WTC11 (cell line): Measurements from ENCODE around the gene PAIP2B.

Source experiments
- GABPB1 ChIP-seq: sonication (generic); formaldehyde crosslinking; IDR thresholded peaks from 2 replicates; pipeline ENCODE4 v1.8.1; 2023; ENCODE audit warnings: mild to moderate bottlenecking, missing genetic modification reagents
- NFYB ChIP-seq: sonication (generic); formaldehyde crosslinking; conservative IDR thresholded peaks from 2 replicates; pipeline ENCODE4 v1.8.0; 2022; ENCODE audit warnings: low read depth, missing genetic modification reagents
- PRRX2 ChIP-seq: fragments of 250-450 bp; sonication (Bioruptor Pico); IDR thresholded peaks from 2 replicates; pipeline ENCODE4 v1.8.0; 2021; ENCODE audit warnings: mild to moderate bottlenecking
- ZNF263 ChIP-seq: sonication (generic); formaldehyde crosslinking; IDR thresholded peaks from 2 replicates; pipeline ENCODE4 v1.8.1; 2022; ENCODE audit warnings: low read depth, mild to moderate bottlenecking, moderate library complexity, missing genetic modification reagents
- TF ChIP-seq, protein P1 (sequence below): sonication (generic); formaldehyde crosslinking; IDR thresholded peaks from 2 replicates; pipeline ENCODE4 v1.8.0; 2022; ENCODE audit warnings: mild to moderate bottlenecking, missing genetic modification reagents
- TF ChIP-seq, protein P2 (sequence below): fragments of 250-450 bp; sonication (Bioruptor Pico); IDR thresholded peaks from 2 replicates; pipeline ENCODE4 v1.8.0; 2021; ENCODE audit warnings: mild to moderate bottlenecking
- TF ChIP-seq, protein P3 (sequence below): sonication (generic); formaldehyde crosslinking; conservative IDR thresholded peaks from 2 replicates; pipeline ENCODE4 v1.8.1; 2022; ENCODE audit warnings: mild to moderate bottlenecking, missing genetic modification reagents
- TF ChIP-seq, protein P4 (sequence below): sonication (generic); formaldehyde crosslinking; IDR thresholded peaks from 2 replicates; pipeline ENCODE4 v1.8.1; 2023; ENCODE audit warnings: mild to moderate bottlenecking, missing genetic modification reagents
- TF ChIP-seq, protein P5 (sequence below): fragments of 200-600 bp; IDR thresholded peaks from 2 replicates; pipeline ENCODE4 v1.8.0; 2022; ENCODE audit warnings: antibody characterized with exemption
- TF ChIP-seq, protein P6 (sequence below): sonication (generic); formaldehyde crosslinking; IDR thresholded peaks from 2 replicates; pipeline ENCODE4 v1.8.1; 2023; ENCODE audit warnings: mild to moderate bottlenecking, missing genetic modification reagents, moderate library complexity
- TF ChIP-seq, protein P7 (sequence below): sonication (generic); formaldehyde crosslinking; IDR thresholded peaks from 2 replicates; pipeline ENCODE4 v1.8.1; 2022; ENCODE audit warnings: low read depth, mild to moderate bottlenecking, moderate library complexity, missing genetic modification reagents, borderline replicate concordance
- TF ChIP-seq, protein P8 (sequence below): sonication (generic); formaldehyde crosslinking; IDR thresholded peaks from 2 replicates; pipeline ENCODE4 v1.8.0; 2022; ENCODE audit warnings: mild to moderate bottlenecking, missing genetic modification reagents

DNA sequence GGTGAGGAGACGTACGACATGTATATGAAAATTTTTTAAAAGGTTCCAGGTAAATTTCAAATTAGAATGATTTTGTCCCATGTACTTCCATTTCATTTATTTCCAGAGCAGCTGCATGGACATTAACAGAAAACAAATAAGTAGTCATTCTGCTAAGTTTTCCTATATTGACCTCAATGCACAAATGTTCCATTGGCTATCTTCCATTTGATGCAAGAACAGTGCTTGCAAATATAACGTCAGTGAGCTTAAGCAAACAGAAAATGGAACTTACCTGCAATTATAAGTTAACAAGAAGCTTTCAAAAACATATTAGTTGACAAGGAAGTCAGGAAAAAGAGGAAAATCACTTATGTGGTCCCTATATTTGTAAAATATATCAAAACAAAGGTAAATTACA is 16.6 kb downstream of the PAIP2B start:
- TF ChIP-seq, protein P1, sequence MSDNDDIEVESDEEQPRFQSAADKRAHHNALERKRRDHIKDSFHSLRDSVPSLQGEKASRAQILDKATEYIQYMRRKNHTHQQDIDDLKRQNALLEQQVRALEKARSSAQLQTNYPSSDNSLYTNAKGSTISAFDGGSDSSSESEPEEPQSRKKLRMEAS (CRISPR knock-in tag), result no peak
- TF ChIP-seq, protein P2, sequence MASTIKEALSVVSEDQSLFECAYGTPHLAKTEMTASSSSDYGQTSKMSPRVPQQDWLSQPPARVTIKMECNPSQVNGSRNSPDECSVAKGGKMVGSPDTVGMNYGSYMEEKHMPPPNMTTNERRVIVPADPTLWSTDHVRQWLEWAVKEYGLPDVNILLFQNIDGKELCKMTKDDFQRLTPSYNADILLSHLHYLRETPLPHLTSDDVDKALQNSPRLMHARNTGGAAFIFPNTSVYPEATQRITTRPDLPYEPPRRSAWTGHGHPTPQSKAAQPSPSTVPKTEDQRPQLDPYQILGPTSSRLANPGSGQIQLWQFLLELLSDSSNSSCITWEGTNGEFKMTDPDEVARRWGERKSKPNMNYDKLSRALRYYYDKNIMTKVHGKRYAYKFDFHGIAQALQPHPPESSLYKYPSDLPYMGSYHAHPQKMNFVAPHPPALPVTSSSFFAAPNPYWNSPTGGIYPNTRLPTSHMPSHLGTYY, result no peak
- TF ChIP-seq, protein P3, sequence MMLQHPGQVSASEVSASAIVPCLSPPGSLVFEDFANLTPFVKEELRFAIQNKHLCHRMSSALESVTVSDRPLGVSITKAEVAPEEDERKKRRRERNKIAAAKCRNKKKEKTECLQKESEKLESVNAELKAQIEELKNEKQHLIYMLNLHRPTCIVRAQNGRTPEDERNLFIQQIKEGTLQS (CRISPR knock-in tag), result no peak
- TF ChIP-seq, protein P4, sequence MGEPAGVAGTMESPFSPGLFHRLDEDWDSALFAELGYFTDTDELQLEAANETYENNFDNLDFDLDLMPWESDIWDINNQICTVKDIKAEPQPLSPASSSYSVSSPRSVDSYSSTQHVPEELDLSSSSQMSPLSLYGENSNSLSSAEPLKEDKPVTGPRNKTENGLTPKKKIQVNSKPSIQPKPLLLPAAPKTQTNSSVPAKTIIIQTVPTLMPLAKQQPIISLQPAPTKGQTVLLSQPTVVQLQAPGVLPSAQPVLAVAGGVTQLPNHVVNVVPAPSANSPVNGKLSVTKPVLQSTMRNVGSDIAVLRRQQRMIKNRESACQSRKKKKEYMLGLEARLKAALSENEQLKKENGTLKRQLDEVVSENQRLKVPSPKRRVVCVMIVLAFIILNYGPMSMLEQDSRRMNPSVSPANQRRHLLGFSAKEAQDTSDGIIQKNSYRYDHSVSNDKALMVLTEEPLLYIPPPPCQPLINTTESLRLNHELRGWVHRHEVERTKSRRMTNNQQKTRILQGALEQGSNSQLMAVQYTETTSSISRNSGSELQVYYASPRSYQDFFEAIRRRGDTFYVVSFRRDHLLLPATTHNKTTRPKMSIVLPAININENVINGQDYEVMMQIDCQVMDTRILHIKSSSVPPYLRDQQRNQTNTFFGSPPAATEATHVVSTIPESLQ (CRISPR knock-in tag), result no peak
- TF ChIP-seq, protein P5, sequence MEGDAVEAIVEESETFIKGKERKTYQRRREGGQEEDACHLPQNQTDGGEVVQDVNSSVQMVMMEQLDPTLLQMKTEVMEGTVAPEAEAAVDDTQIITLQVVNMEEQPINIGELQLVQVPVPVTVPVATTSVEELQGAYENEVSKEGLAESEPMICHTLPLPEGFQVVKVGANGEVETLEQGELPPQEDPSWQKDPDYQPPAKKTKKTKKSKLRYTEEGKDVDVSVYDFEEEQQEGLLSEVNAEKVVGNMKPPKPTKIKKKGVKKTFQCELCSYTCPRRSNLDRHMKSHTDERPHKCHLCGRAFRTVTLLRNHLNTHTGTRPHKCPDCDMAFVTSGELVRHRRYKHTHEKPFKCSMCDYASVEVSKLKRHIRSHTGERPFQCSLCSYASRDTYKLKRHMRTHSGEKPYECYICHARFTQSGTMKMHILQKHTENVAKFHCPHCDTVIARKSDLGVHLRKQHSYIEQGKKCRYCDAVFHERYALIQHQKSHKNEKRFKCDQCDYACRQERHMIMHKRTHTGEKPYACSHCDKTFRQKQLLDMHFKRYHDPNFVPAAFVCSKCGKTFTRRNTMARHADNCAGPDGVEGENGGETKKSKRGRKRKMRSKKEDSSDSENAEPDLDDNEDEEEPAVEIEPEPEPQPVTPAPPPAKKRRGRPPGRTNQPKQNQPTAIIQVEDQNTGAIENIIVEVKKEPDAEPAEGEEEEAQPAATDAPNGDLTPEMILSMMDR, result no peak
- TF ChIP-seq, protein P6, sequence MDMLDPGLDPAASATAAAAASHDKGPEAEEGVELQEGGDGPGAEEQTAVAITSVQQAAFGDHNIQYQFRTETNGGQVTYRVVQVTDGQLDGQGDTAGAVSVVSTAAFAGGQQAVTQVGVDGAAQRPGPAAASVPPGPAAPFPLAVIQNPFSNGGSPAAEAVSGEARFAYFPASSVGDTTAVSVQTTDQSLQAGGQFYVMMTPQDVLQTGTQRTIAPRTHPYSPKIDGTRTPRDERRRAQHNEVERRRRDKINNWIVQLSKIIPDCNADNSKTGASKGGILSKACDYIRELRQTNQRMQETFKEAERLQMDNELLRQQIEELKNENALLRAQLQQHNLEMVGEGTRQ (CRISPR knock-in tag), result no peak
- TF ChIP-seq NFYB, result no peak
- no peak for TF ChIP-seq GABPB1
- TF ChIP-seq, protein P7, sequence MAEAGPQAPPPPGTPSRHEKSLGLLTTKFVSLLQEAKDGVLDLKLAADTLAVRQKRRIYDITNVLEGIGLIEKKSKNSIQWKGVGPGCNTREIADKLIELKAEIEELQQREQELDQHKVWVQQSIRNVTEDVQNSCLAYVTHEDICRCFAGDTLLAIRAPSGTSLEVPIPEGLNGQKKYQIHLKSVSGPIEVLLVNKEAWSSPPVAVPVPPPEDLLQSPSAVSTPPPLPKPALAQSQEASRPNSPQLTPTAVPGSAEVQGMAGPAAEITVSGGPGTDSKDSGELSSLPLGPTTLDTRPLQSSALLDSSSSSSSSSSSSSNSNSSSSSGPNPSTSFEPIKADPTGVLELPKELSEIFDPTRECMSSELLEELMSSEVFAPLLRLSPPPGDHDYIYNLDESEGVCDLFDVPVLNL, result no peak
- TF ChIP-seq, protein P8, sequence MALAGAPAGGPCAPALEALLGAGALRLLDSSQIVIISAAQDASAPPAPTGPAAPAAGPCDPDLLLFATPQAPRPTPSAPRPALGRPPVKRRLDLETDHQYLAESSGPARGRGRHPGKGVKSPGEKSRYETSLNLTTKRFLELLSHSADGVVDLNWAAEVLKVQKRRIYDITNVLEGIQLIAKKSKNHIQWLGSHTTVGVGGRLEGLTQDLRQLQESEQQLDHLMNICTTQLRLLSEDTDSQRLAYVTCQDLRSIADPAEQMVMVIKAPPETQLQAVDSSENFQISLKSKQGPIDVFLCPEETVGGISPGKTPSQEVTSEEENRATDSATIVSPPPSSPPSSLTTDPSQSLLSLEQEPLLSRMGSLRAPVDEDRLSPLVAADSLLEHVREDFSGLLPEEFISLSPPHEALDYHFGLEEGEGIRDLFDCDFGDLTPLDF (CRISPR knock-in tag), result no peak
- no peak for TF ChIP-seq PRRX2 (CRISPR knock-in tag)
- no peak for TF ChIP-seq ZNF263 (CRISPR knock-in tag)
